ENCODE measurements around the gene ELMO2. TPM values are rescaled to one million over a fixed set of nuclear protein-coding genes. Genes with fewer than 3 reads are reported as not detected.

Gene ELMO2
- total RNA-seq, 1 donor from 2014 or later, result 45.7 TPM

DNA sequence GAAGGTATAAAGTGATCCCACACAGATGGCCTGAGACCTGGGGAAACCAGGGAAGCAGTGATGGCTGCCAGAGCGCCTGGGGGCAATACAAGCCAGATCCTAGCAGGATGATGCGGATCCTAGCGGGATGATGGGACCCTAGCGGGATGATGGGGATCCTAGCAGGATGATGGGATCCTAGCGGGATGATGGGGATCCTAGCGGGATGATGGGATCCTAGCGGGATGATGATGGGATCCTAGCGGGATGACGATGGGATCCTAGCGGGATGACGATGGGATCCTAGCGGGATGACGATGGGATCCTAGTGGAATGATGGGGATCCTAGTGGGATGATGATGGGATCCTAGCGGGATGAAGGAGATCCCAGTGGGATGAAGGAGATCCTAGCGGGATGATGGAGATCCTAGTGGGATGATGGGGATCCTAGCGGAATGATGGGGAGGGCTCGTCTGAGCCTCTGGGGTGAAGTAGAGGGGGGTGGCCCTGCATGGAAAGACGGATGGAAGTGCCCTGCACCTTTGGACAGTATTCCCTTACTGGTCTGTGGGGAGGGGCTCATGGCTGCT is 54.0 kb downstream of the ELMO2 start:
- DNase-seq (ENCODE audit: low spot score), result no peak

DNA sequence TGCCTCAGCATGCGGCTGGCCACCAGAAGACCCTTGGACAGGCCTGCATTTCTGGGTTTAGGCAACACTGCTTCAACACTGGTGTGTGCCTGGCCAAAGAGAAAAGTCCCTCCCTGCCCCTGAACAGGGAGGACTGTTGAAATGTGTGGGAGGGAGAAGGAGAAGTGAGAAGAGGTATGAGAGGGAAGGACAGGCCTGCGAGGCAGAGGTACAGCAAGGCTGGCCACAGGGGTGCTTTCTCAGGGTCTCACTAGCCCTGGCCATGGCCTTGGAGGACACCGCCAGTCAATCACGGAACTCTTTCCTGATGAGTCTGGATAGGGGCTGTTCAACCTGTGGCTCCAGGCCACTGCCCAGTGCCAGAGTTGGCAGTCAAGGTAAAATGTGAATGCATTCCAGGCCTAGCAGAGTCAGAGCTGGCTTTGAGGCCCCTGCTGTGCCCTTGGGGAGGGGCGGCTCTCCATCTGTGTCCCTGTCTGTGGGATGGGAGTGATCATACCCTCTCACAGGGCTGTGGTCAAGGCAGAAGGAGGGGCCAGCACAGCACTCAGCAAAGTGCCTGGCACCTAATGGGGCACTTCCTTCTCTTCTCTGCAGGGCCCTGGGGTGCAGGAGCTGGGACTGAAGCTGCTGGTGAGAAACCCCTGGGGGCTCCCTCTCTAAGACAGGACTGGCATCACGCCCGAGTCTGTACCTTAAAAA is 54.9 kb downstream of the ELMO2 start:
- no peak for DNase-seq (ENCODE audit: low spot score)

DNA sequence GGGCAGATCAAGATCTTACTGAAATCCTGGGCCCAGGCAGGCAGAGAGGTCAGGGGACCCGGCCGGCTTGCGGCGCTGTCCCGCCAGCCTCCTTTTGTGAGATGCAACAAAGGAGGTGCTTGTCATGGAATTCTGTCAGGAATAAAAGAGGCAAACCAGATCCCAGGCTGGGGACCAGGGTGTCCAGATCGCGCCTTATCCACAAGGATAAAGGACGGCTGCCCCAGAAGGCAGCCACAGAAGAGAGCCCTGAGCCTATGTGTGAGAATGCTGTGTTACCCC is 55.5 kb downstream of the ELMO2 start:
- DNase-seq (ENCODE audit: low spot score), result no peak

DNA sequence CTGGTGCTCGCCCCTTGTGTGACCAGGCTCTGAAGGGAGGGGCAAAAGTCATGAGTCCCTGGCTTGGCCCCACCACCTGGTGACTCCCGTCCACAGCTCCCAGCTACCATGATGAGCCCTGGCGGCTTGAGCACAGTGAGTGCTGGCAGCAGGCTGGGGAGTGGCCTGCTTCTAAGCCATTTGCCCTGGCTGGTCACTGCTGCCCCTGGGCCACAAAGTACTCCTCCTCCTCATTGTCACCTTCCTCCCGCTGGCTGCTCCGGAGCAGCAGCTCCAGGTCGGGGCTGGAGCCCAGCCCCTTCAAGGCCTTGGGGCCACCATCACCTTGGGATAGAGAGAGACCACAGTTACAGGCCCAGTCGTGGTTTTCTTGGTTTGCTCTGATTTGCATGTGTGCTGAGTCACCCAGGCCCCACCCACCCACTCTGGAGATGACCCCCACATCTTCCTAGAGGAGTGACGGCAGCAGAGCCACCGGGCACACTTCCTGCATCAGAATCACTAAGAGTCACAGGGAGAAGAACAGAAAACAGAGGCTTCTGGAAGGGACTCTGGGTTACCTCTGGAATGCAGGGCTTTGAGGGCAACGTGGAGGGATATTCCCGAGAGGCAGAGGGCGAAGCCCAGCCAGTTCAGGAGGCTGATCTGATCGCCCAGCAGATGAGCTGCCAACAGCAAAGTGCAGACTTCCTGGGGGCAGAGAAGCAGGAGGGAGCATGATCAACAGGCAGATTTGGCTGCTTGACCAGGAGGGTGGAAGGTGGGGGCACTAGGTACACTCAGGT is 56.0 kb downstream of the ELMO2 start:
- DNase-seq (ENCODE audit: low spot score), result peak; percentile 62

DNA sequence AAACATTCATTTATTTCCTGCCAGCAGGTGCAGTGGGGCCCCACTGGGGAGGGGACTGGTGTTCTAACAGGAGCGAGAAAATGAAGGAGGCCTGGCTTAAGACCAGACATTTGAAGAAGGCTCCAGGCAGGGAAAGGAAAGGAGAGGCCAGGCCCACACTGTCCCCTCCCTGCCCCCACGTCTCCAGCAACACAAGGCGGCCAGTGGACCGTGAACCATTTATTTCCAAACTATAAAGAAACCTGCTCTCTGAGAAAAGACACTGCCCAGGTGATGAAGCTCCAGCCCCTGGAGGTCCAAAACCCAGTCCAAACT is 56.7 kb downstream of the ELMO2 start:
- no peak for DNase-seq (ENCODE audit: low spot score)

DNA sequence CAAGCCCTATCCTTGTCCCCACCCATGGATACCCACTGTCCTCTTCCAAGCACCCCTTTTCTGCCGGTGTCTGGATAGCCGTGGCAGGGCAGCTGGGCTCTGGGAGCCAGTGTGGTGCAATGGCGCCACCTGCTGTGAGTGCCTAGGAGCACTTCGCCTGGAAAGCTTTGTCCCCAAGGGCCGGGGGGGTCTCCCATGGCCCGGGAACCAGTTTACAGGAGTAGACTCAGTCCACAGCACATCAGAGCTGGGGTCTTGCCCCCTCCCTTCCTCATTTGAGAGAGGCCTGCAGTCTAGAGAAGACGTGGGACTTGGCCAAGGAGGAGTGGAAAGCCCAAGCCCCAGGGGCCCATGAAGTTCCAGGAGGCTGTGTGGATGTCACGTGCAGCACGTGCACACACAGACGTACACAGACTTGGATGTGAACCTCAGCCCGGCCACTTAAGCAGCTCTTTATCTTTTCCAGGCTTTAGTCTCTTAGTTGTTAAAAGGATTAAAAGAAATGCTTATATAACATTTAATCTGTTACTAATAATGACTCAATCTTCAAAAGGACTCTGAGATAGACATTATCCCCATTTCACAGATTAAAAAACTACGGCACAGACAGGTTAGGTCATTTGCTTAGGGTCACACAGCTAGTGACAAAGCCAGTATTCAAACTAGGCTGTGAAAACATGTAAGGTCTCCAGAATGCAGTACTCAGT is 57.2 kb downstream of the ELMO2 start:
- peak; percentile 66 for DNase-seq (ENCODE audit: low spot score)

DNA sequence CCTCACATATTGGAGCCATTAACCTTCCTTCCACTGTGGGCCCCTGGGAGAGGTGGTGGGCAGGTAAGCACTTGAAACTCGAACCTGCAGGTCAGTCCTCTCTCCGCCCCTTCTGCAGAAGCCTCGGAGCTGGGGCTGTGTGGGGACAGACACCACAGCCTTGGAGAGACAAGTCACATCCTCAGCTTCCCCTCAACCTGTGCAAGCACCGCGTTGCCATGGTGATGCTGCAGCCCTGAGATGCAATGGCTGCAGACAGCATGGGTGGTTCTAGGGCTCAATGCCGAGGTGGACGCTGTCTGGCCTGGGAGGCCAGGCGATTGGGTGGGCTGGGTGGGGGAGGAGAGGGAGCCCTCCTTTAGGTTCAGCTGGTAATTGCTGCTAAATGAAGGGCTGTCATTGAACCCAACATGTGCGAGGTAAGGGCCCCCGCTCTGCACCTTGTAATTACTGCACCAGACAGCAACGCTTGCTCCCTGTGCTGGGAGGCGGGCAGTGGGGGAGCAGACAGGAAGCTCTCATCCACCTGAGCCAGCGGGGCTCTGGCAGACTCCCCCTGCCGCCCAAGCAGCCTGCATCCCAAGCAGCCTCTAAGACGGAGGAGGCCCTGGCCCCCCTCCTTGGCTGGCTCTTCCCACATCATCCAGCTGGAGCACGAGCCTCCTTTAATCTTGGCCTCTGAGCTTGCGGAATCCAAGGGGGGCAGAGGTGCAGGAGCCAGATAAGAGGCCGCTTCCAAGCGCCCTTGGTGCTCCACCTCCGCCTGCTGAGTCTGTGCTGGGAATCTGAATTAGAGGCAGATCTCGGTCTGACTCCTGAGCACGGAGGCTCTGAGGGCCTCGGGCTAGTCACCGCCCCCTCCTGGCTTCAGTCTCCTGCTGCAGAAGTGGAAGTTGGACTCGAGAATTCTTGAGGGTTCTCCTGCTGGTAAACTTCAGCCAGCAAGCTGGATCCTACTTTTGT is 58.3 kb downstream of the ELMO2 start:
- peak; percentile 80 for DNase-seq (ENCODE audit: low spot score)

DNA sequence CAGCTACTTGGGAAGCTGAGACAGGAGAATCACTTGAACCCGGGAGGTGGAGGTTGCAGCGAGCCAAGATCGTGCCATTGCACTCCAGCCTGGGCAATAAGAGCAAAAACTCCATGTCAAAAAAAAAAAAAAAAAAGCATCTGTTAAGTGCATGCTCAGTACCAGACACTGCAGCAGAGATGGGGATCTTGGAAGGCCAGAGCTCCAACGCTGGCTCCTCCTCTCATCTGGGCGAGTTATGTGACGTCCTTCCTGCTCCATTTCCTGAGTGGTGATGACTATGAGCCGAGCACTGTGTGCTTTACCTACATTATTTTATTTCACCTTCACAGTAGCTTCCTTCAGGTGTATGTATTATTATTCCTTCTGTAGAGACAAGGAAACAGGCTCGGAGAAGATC is 59.6 kb downstream of the ELMO2 start:
- DNase-seq (ENCODE audit: low spot score), result no peak

DNA sequence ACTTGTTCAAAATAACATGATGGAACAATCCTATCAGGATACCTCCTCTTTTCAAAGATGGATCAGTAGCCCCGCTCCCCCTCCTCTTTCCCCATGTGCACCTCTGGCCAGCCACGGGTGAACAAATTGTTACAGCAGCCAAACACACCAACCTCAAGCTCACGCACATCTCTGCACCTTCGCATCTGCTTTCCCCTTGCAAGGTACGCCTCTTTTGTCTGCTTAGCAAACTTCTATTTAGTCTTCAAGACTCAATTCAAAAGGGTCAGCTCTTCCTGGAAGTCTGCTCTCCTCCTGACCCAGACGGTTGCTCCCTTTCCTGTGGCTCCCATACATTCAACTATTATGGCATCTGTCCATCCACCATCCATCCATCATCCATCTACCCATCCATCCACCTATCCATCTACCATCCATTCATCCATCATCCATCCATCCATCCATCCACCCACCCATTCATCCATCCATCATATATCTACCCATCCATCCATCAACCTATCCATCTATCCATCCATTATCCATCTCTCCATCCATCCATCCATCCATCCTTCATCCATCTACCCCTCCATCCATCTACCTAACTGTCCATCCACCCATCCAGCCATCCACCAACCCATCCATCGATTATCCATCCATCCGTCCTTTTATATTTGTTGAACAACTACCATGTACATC is 61.8 kb downstream of the ELMO2 start:
- DNase-seq (ENCODE audit: low spot score), result no peak

DNA sequence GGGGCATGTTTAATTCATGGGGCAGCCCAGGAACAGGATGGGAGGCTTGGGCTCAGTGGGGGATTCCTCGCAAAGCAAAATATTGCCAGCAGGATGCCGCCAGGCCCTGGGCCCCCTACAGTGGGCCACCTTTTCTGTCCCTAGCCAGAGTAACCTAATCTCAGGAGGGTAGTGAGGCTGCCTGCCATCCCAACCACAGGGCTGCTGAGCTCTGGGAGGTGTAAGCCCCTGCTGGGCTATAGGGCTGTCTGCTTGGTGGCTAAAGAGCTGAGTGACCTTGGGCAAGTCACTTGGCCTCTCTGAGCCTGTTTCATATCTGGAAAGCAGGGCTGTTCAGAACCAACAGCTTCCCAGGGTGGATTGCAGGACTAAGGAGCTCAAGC is 62.4 kb downstream of the ELMO2 start:
- DNase-seq (ENCODE audit: low spot score), result no peak

DNA sequence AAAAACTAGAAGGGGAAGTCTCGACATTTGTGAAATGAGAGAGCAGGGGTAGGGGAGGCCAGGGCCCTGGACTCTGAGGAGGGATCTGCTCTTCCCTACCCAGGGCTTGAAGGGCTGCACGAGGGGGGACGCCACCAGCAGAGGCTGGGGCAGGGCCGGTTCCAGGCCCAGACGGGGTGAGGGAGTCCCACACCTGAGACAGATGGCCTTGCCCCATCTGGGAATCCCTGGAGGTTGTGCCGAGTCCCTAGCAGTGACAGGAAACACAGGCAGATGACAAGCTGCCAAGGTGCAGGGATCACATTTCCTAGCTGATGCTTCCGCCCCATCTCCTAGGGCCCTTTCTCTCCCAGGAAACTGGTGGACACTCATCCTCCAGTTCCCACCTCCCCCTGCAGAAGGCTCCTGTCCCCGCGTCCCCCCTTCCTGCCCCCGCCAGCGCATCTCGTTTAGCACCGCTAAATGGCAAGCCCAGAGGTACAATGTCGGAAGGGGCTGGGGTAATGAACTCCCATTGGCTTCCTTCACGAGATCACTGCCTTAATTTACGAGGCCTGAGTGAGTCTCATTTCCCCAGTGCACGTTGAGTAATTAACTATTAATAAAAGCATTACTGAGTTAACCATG is 63.0 kb downstream of the ELMO2 start:
- DNase-seq (ENCODE audit: low spot score), result no peak

DNA sequence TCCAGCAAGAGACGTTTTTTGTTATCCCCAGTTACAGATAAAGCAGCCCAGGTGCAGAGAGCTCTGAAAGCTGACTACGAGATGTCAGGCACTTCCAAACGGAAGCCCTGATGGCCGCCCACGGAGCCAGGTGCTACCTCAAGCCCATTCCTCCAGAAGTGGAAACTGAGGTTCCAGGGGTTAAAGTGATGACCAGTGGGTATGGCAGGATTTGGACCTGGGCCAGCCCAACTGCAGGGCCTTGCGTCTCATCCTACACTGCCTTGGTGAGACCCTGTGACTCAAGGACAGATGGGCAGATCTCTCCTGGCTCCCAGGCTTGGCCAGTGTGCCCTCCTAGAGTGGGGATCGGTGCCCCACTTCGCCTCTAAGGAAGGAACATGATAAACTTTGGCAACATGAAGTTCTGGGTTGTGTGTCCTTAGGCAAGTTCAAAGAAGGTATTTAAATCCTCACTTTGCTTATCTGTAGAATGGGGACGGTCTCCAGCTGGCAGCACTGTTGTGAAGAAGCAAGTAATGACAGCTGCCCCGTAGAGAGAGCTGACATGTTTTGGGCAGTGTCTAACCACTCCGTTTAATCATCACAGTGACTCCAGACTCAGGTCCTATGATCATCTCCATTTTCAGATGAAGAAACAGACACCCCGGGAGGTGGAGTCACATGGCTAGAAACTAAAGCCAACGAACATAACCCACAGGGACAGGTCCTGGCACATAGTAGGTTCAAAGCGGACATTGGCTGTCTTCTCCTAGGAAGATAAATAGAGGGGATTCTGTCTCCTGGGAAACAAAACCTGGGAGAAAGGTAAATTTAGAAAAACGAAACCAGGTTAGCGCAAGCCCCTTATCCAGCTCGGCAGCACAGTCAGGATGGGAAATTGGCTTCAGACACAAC is 63.7 kb downstream of the ELMO2 start:
- no peak for DNase-seq (ENCODE audit: low spot score)

DNA sequence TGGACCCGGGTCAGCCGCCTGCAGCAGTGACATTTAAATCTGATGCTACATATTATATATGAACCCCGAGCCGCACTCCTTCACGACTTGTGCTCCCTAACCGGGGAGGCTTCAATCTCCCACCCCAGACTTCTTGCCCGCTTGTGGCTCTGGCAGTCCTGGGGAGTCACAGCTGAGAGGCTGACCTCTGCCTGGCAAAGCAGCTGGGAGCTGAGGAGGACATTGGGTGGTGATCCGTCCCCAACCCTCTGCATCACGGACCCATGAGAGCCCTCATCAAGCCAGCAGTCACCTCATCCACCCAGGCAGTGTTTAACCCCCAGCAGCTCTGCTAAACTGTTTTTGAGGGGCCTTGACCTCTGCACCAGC is 64.4 kb downstream of the ELMO2 start:
- DNase-seq (ENCODE audit: low spot score), result no peak

DNA sequence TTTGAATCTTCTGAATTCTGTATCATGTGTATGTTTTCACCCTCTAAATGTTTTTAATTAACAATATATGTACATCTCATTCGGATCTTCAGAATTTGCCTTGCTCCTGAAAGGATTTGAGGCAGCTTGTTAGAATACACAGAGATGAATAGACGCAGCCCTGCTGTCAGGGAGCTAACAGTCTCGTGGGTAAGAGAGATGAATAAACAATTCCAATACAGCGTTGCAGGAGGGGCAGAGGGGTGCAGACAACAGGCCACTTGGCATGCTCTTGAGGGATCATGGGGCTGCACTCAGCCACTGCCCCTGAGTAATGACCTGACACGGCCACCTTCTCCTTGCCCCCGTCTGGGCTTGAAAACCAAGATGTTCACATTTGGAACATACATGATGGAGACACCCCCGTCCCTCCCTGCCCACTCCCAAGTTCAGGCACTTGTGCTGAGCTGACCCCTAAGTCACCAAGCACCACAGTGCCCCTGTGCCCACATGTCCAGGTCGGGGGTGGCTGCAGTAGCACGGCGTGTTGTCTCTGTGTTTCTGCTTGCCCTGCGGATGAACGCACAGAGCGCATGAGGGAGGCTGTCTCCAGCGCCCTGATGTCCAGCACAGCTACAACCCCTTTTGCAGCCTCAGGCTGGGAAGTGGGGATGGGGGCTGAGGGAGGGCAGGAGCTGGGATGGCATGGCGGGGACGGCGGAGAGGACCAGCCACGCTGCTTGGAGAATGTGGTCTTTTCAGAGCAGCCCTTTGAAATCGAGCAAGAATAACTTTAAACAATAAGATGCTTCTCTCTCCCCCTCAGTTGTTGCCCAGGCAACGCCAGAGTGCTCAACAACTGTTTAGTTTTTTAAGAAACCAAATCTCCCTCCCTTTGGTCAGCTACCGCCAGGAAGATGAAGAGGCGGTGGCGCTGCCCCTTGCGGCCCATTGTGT is 65.1 kb downstream of the ELMO2 start:
- DNase-seq (ENCODE audit: low spot score), result no peak

DNA sequence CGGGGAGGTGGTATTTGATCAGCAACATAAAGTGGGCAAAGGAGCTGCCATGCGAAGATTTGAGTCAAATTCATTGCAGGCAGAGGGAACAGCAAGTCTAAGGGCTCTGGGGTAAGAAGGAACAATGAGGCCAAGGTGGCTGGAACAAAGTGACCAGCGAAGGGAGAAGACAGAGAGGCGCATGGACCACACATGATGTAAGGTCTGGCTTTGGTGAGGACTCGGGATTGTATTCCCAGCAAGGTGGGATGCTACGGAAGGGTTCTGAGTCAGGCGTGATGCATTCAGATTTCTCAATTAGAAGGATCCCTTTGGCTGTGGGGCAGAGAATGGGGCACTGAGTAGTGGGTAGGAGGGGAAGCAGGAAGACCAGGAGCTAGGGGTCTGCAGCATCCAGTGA is 67.4 kb downstream of the ELMO2 start:
- no peak for DNase-seq (ENCODE audit: low spot score)

DNA sequence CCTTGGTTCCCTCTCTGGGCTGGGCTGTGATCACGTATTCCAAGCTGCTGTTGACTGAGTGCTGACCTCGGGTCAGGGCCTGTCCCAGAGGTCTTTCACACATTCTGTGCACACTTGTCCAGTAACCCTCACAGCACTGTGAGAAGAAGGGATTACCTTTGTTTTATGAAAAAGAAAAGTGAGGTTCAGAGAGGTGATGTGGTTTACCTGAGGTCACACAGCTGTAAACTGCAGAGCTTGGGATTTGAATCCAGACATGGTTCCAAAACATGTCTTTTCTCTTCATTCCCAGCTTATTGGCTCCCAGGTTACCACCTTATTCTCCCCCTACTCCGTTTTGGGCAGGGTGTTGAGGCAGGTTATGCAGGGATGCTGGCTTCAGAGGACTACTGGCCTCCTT is 69.7 kb downstream of the ELMO2 start:
- no peak for DNase-seq (ENCODE audit: low spot score)

DNA sequence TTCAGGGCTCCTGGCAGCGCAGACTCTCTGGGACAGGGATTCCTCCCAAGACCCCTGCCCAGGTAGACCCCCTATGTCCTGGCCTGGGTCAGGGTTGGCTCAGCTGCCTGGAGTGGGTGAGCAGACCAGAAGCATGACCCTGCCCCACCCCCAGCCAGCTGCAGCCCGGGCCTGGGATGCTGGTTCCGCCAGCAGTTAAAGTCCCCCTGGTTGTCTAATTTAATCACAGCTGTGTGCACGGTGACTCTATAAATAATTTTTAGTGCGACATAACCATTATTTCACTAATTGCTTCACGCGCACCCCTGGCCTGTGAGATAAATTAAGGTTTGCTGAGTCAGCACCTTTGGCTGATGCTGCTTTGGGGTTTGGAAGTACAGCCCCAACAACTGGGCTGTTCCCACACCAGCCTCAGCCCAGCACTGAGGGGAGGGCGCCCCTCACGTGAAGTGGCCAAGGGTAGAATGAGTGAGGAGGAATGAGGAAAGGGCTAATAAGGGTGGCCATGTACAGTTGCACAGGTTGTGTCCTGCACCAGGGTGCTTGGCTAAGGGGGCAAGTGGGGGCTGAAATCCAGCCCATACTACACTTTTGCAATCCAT is 72.0 kb downstream of the ELMO2 start:
- DNase-seq (ENCODE audit: low spot score), result no peak

Measured in umbilical cord (tissue), 2 donors.